RWPE2 (cell line): ENCODE data around the gene ZNF80.

Experiments
- ATAC-seq: fragments of 200-7000 bp; cut with Tn5 transposase; 3 replicates; pipeline ENCODE4 v1.9.1; 2021; ENCODE audit warnings: low read depth
- DNase-seq: peaks from one replicate; pipeline ENCODE4 v3.0.0-alpha.2; 2020; ENCODE audit warnings: low spot score
- H3K27ac ChIP-seq: fragments of 450-650 bp; 2 replicates; pipeline ENCODE4 v1.5.1; 2017; ENCODE audit warnings: mild to moderate bottlenecking; ENCODE audit not compliant: poor library complexity, severe bottlenecking
- H3K27me3 ChIP-seq: fragments of 250-450 bp; sonication (Bioruptor Pico); 2 replicates; pipeline ENCODE4 v1.5.1; 2021; ENCODE audit warnings: mild to moderate bottlenecking, moderate library complexity; ENCODE audit not compliant: insufficient read depth, poor library complexity, severe bottlenecking
- H3K36me3 ChIP-seq: fragments of 250-450 bp; sonication (Bioruptor Pico); 2 replicates; pipeline ENCODE4 v1.5.1; 2020; ENCODE audit warnings: low read depth, mild to moderate bottlenecking, moderate library complexity
- H3K4me1 ChIP-seq: fragments of 250-450 bp; sonication (Bioruptor Pico); 2 replicates; pipeline ENCODE4 v1.5.1; 2021; ENCODE audit warnings: mild to moderate bottlenecking, moderate library complexity; ENCODE audit not compliant: insufficient read depth, poor library complexity, severe bottlenecking
- H3K4me3 ChIP-seq: fragments of 250-450 bp; sonication (Bioruptor Pico); 2 replicates; pipeline ENCODE4 v1.5.1; 2021; ENCODE audit warnings: mild to moderate bottlenecking, moderate library complexity; ENCODE audit not compliant: severe bottlenecking
- H3K9me3 ChIP-seq: fragments of 250-450 bp; sonication (Bioruptor Pico); 2 replicates; pipeline ENCODE4 v1.5.1; 2021; ENCODE audit warnings: mild to moderate bottlenecking, moderate library complexity; ENCODE audit not compliant: severe bottlenecking
- TF ChIP-seq, protein P1 (sequence below): fragments of 450-650 bp; IDR thresholded peaks from one replicate; pipeline ENCODE4 v1.5.1; 2017; ENCODE audit warnings: mild to moderate bottlenecking, moderate library complexity; ENCODE audit not compliant: poor library complexity, severe bottlenecking

ZNF80 gene

DNA sequence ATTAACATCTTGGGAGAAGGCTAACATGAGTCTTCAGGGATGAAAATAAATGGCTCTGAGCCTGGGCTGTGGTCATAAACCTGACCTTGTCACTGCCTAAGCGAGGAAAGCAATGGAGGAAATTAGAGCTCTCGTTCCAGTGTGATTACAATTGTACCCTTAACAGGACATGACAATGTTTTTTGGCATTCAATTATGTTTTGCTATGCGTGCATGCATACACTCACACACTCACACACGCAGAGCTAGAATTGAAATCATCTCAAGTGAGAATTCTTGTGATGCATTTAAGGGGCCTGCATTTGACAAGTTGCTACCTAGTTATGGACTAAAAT, 24.1 kb downstream of the ZNF80 start:
- Histone ChIP-seq H3K27ac (no peak overlapping the region), H3K9me3 (no peaks in the 10 kb centered on the region), H3K36me3 (no peaks in the 10 kb centered on the region), H3K27me3 (no peaks in the 10 kb centered on the region), H3K4me1 (no peaks in the 10 kb centered on the region), H3K4me3 (no peak overlapping the region)
- TF ChIP-seq, protein P1, sequence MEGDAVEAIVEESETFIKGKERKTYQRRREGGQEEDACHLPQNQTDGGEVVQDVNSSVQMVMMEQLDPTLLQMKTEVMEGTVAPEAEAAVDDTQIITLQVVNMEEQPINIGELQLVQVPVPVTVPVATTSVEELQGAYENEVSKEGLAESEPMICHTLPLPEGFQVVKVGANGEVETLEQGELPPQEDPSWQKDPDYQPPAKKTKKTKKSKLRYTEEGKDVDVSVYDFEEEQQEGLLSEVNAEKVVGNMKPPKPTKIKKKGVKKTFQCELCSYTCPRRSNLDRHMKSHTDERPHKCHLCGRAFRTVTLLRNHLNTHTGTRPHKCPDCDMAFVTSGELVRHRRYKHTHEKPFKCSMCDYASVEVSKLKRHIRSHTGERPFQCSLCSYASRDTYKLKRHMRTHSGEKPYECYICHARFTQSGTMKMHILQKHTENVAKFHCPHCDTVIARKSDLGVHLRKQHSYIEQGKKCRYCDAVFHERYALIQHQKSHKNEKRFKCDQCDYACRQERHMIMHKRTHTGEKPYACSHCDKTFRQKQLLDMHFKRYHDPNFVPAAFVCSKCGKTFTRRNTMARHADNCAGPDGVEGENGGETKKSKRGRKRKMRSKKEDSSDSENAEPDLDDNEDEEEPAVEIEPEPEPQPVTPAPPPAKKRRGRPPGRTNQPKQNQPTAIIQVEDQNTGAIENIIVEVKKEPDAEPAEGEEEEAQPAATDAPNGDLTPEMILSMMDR: no peak
- ATAC-seq (no peak), DNase-seq (no peak)

DNA sequence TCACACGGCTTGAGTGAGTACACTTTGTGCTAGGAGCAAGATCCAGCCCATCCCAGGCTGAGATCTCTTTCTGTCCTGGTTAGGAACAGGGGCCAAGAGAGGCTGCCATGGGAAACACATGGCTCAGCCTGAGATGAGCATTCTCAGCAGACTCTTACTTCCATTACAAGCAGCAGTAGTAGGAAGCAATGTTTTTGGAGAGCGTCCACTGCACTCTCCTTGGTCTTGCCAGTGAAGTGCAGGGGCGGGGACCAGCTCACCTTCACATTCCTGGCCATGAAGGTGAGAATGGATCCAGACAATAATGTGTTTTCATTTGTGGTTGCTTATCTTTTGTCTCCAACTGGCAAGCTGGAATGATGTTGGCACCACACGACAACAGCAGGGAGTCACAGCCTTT, 24.7 kb downstream of the ZNF80 start:
- Histone ChIP-seq H3K27me3 (no peaks in the 10 kb centered on the region), H3K4me3 (no peak overlapping the region), H3K9me3 (no peaks in the 10 kb centered on the region), H3K4me1 (no peaks in the 10 kb centered on the region), H3K27ac (no peak overlapping the region), H3K36me3 (no peaks in the 10 kb centered on the region)
- DNase-seq (no peak), ATAC-seq (no peak)
- TF ChIP-seq, protein P1: no peak

DNA sequence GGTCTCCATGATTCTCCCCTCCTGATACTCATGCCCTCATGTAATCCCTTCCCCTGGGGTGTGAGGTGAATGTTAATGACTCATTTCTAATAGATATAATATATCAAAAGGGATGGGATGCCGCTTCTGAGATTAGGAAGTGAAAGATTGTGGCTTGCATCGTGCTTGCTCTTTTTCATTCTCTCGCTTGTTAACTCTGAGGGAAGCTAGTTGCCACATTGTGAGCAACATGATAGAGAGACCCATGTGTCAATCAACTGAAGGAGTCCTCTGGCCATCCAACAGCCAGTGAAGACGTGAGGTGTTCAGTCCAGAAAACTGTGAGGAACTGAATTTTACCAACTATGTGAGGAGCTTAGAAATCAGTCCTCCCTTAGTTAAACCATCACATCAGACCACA, 29.6 kb downstream of the ZNF80 start:
- ATAC-seq: no peak
- Histone ChIP-seq H3K9me3 (no peaks in the 10 kb centered on the region), H3K4me3 (no peak overlapping the region), H3K4me1 (no peaks in the 10 kb centered on the region), H3K27ac (no peak overlapping the region), H3K36me3 (no peaks in the 10 kb centered on the region), H3K27me3 (peaks cover 5% of the 10 kb centered on the region)
- DNase-seq: no peak
- TF ChIP-seq, protein P1: no peak

DNA sequence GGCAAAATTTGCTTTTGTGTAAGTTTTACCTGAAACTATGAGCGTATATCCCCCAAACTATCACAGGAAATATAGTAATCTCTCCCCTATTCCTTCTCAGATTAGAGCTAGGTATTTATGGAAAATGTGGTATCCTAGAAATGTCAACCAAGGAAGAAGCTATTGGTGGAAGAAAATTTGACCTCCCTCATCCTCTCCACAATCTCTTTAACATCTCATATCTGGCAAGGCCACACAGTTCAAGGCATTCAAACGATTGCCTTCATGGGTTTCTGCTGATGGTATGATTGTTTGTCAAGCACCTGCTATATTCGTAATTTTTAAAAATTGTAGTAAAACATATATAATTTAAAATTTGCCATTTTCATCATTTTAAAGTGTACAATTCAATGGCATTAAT, 31.0 kb downstream of the ZNF80 start:
- no peak for ATAC-seq

DNA sequence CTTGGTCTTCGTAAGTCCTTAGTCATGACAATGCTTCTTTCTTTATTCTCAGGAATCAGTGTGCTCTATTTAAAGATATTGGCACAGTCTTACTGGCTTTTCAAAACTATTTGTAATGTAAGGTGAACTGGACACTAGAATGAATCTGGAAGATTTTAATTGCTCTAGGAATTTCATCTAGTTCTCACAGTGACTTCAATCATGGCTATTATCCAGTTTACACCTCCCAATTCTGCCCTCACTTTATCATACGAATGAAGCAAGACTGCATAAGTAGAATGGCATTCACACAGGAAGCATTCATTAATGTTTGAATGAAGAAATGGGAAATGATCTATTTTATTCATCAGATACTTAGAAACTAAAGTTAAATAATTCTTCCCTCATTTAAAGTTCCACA, 31.8 kb downstream of the ZNF80 start:
- Histone ChIP-seq H3K4me3 (no peak overlapping the region), H3K4me1 (no peaks in the 10 kb centered on the region), H3K9me3 (no peaks in the 10 kb centered on the region), H3K27me3 (peaks cover 5% of the 10 kb centered on the region), H3K27ac (no peak overlapping the region), H3K36me3 (no peaks in the 10 kb centered on the region)
- TF ChIP-seq, protein P1: no peak
- DNase-seq: no peak
- no peak for ATAC-seq

More for the DNA sequence above, 31.0 kb downstream of the ZNF80 start:
- Histone ChIP-seq H3K9me3 (no peaks in the 10 kb centered on the region), H3K4me1 (no peaks in the 10 kb centered on the region), H3K27ac (no peak overlapping the region), H3K4me3 (no peak overlapping the region), H3K36me3 (no peaks in the 10 kb centered on the region), H3K27me3 (peaks cover 5% of the 10 kb centered on the region)
- DNase-seq: no peak
- TF ChIP-seq, protein P1: no peak
